GM23338 (cell line): Measurements from ENCODE around the gene EPG5.

Source experiments
- JUNB ChIP-seq: IDR thresholded peaks from one replicate; pipeline ENCODE4 v1.6.1; 2016; ENCODE audit warnings: antibody characterized with exemption; ENCODE audit not compliant: unreplicated experiment
- TF ChIP-seq, protein P1 (sequence below), 2 experiments: fragments of 200-600 bp in 1 of 2; sonication (generic) in 1 of 2; conservative IDR thresholded peaks; 2 replicates each; pipeline versions ENCODE4 v1.5.1 to v1.6.1; 2016 to 2017; ENCODE audit warnings: antibody characterized with exemption in 2 of 2, low read depth in 2 of 2, mild to moderate bottlenecking in 2 of 2, moderate library complexity in 1 of 2
- TF ChIP-seq, protein P2 (sequence below): IDR thresholded peaks from one replicate; pipeline ENCODE4 v1.6.1; 2018; ENCODE audit warnings: antibody characterized with exemption; ENCODE audit not compliant: unreplicated experiment

GRCh38 chr18:45967007-45967706, at the start of gene EPG5:
- TF ChIP-seq, protein P1, sequence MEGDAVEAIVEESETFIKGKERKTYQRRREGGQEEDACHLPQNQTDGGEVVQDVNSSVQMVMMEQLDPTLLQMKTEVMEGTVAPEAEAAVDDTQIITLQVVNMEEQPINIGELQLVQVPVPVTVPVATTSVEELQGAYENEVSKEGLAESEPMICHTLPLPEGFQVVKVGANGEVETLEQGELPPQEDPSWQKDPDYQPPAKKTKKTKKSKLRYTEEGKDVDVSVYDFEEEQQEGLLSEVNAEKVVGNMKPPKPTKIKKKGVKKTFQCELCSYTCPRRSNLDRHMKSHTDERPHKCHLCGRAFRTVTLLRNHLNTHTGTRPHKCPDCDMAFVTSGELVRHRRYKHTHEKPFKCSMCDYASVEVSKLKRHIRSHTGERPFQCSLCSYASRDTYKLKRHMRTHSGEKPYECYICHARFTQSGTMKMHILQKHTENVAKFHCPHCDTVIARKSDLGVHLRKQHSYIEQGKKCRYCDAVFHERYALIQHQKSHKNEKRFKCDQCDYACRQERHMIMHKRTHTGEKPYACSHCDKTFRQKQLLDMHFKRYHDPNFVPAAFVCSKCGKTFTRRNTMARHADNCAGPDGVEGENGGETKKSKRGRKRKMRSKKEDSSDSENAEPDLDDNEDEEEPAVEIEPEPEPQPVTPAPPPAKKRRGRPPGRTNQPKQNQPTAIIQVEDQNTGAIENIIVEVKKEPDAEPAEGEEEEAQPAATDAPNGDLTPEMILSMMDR (conservative IDR thresholded peaks at IDR 0.05; ENCODE audit: low read depth in 2 of 2): no peak
- no peak for TF ChIP-seq JUNB
- TF ChIP-seq, protein P2, sequence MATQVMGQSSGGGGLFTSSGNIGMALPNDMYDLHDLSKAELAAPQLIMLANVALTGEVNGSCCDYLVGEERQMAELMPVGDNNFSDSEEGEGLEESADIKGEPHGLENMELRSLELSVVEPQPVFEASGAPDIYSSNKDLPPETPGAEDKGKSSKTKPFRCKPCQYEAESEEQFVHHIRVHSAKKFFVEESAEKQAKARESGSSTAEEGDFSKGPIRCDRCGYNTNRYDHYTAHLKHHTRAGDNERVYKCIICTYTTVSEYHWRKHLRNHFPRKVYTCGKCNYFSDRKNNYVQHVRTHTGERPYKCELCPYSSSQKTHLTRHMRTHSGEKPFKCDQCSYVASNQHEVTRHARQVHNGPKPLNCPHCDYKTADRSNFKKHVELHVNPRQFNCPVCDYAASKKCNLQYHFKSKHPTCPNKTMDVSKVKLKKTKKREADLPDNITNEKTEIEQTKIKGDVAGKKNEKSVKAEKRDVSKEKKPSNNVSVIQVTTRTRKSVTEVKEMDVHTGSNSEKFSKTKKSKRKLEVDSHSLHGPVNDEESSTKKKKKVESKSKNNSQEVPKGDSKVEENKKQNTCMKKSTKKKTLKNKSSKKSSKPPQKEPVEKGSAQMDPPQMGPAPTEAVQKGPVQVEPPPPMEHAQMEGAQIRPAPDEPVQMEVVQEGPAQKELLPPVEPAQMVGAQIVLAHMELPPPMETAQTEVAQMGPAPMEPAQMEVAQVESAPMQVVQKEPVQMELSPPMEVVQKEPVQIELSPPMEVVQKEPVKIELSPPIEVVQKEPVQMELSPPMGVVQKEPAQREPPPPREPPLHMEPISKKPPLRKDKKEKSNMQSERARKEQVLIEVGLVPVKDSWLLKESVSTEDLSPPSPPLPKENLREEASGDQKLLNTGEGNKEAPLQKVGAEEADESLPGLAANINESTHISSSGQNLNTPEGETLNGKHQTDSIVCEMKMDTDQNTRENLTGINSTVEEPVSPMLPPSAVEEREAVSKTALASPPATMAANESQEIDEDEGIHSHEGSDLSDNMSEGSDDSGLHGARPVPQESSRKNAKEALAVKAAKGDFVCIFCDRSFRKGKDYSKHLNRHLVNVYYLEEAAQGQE: no peak
